Peyer's patch (tissue), 4 donors: Measurements from ENCODE around the gene FHOD3. TPM values are rescaled to one million over a fixed set of nuclear protein-coding genes. Genes with fewer than 3 reads are reported as not detected.

Experiments used
- DNase-seq, 3 donors: peaks; one replicate each; pipeline ENCODE4 v3.0.0-alpha.2; 2017 to 2019
- H3K27ac ChIP-seq, 4 donors: fragments of 200-600 bp; sonication (generic); one replicate each; pipeline ENCODE4 v1.5.1; 2016 to 2019
- H3K27me3 ChIP-seq, 2 donors: fragments of 200-600 bp; sonication (generic); one replicate each; pipeline ENCODE4 v1.5.1; 2019
- H3K36me3 ChIP-seq, 3 donors: fragments of 200-600 bp; sonication (generic); one replicate each; pipeline ENCODE4 v1.5.1; 2016 to 2019
- H3K4me1 ChIP-seq, 4 donors: fragments of 200-600 bp; sonication (generic); one replicate each; pipeline ENCODE4 v1.5.1; 2016 to 2019
- H3K4me3 ChIP-seq, 4 donors: fragments of 200-600 bp; sonication (generic); 1 replicate in 3 of 4; 2 replicates in 1 of 4; pipeline ENCODE4 v1.5.1; 2016 to 2019; ENCODE audit warnings: mild to moderate bottlenecking in 1 of 4
- H3K9me3 ChIP-seq, 4 donors: fragments of 200-600 bp; sonication (generic); one replicate each; pipeline ENCODE4 v1.5.1; 2016 to 2019; ENCODE audit warnings: mild to moderate bottlenecking in 1 of 4
- CTCF ChIP-seq, 6 experiments: fragments of 450-650 bp in 4 of 6; fragments of 200-600 bp in 2 of 6; sonication (generic) in 1 of 6; IDR thresholded peaks; one replicate each; pipeline ENCODE4 v1.5.1; 2017 to 2019; ENCODE audit warnings: antibody characterized with exemption in 6 of 6, mild to moderate bottlenecking in 3 of 6, moderate library complexity in 1 of 6
- POLR2A ChIP-seq, 2 donors: fragments of 450-650 bp; IDR thresholded peaks; one replicate each; pipeline ENCODE4 v1.5.1; 2017; ENCODE audit warnings: antibody characterized with exemption in 2 of 2, mild to moderate bottlenecking in 2 of 2, moderate library complexity in 2 of 2
- total RNA-seq, 4 donors: library from RNA; depleted of rRNA; stranded (reverse); fragments of >200 nt; gene quantifications; one replicate each; pipeline ENCODE4 v1.1.0, GENCODE V29; 2016

The FHOD3 gene
- total RNA-seq, 4 donors from 2014 or later = 0.53 to 10.7 (median 4.6) TPM

GRCh38 chr18:36274083-36274715 is 23.3 kb upstream of the FHOD3 start:
- no peak overlapping the region for H3K27ac ChIP-seq
- H3K4me3 ChIP-seq = no peak overlapping the region
- H3K36me3 ChIP-seq = no peaks in the 10 kb centered on the region
- H3K4me1 ChIP-seq = no peaks in the 10 kb centered on the region
- DNase-seq = no peak
- no peaks in the 10 kb centered on the region for H3K27me3 ChIP-seq
- TF ChIP-seq CTCF (IDR thresholded peaks at IDR 0.05) = no peak
- TF ChIP-seq POLR2A (IDR thresholded peaks at IDR 0.05) = no peak
- H3K9me3 ChIP-seq = no peaks in the 10 kb centered on the region

GRCh38 chr18:36275561-36275960 is 22.0 kb upstream of the FHOD3 start:
- DNase-seq = no peak
- TF ChIP-seq POLR2A (IDR thresholded peaks at IDR 0.05) = no peak
- TF ChIP-seq CTCF (IDR thresholded peaks at IDR 0.05) = no peak
- H3K4me1 ChIP-seq = no peaks in the 10 kb centered on the region

GRCh38 chr18:36279001-36279400 is 18.5 kb upstream of the FHOD3 start:
- no peaks in the 10 kb centered on the region for H3K36me3 ChIP-seq
- DNase-seq = no peak
- no peaks in the 10 kb centered on the region for H3K4me1 ChIP-seq
- no peaks in the 10 kb centered on the region for H3K9me3 ChIP-seq
- no peak overlapping the region for H3K4me3 ChIP-seq
- H3K27me3 ChIP-seq = no peaks in the 10 kb centered on the region
- no peak overlapping the region for H3K27ac ChIP-seq
- no peak for TF ChIP-seq CTCF (IDR thresholded peaks at IDR 0.05)
- no peak for TF ChIP-seq POLR2A (IDR thresholded peaks at IDR 0.05)

More at GRCh38 chr18:36275561-36275960, 22.0 kb upstream of the FHOD3 start:
- Histone ChIP-seq H3K36me3 (no peaks in the 10 kb centered on the region), H3K9me3 (no peaks in the 10 kb centered on the region), H3K4me3 (no peak overlapping the region), H3K27me3 (no peaks in the 10 kb centered on the region), H3K27ac (no peak overlapping the region)

GRCh38 chr18:36281936-36282335 is 15.6 kb upstream of the FHOD3 start:
- no peak overlapping the region for H3K4me3 ChIP-seq
- no peak overlapping the region for H3K27ac ChIP-seq
- H3K9me3 ChIP-seq = no peaks in the 10 kb centered on the region
- no peaks in the 10 kb centered on the region for H3K27me3 ChIP-seq
- TF ChIP-seq CTCF (IDR thresholded peaks at IDR 0.05) (no peak), POLR2A (IDR thresholded peaks at IDR 0.05) (no peak)
- H3K36me3 ChIP-seq = no peaks in the 10 kb centered on the region
- H3K4me1 ChIP-seq = no peaks in the 10 kb centered on the region
- no peak for DNase-seq

GRCh38 chr18:36283448-36283847 is 14.1 kb upstream of the FHOD3 start:
- TF ChIP-seq CTCF (IDR thresholded peaks at IDR 0.05) (no peak), POLR2A (IDR thresholded peaks at IDR 0.05) (no peak)
- Histone ChIP-seq H3K36me3 (no peaks in the 10 kb centered on the region), H3K9me3 (peaks cover 0 to under 1% (median 0%) of the 10 kb centered on the region in 4 donors), H3K4me1 (no peaks in the 10 kb centered on the region), H3K4me3 (no peak overlapping the region), H3K27ac (no peak overlapping the region), H3K27me3 (no peaks in the 10 kb centered on the region)
- DNase-seq = no peak

GRCh38 chr18:36284268-36284667 is 13.2 kb upstream of the FHOD3 start:
- TF ChIP-seq POLR2A (IDR thresholded peaks at IDR 0.05) = no peak
- Histone ChIP-seq H3K4me3 (no peak overlapping the region), H3K4me1 (no peaks in the 10 kb centered on the region), H3K36me3 (no peaks in the 10 kb centered on the region), H3K9me3 (peaks cover 0 to 4% (median 0%) of the 10 kb centered on the region in 4 donors), H3K27ac (no peak overlapping the region), H3K27me3 (no peaks in the 10 kb centered on the region)
- no peak for DNase-seq
